Smooth muscle cell of the brain vasculature (primary cell): ENCODE data around the gene RESP18.

Experiments
- DNase-seq: peaks from one replicate; pipeline ENCODE4 v3.0.0-alpha.2; 2012; ENCODE audit warnings: low read depth, low spot score

Gene RESP18

DNA sequence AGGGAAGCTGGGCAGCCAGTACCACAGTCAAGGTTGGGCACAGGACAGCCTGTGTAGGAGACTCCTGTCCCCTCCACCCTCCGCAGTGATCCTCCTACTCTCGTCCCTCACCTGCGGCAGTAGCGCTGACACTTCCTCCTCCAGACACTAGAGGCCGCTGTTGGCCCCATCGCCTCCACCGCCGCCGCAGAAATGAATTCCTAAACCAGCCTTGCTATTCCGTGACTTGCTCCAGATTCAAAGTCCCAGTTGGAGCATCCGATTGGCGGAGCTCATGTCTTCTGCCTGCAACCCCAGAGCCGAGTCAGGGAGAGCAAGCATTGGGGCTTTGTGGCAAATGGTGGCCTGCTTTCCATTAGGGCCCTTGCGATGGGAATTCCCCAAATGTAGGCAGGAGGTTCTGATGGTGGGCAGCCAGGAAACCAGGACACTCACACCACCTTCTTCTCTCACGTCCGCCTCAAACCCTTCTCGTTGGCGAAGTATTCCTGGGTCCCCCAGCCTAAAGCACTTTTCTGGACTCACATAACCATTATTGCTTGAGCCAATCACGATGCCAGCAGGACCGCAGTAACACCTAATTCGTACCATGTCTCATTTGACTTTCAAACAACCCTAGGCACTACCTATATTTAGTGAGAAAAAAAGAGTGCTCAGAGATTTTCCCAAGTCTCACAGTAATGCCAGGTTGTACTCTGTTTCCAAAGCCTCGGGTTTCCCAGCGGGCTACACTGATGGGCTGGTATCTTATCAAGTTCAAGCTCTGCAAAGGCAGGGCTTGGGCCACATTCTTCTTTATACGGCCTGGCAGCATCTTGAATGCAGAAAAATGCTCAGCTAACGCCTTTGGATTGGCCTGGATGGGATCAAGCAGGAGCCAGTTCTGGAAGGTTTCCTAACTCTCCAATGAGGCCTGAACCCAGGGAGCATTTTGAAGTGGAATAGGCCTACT lies 54.6 kb downstream of the RESP18 start:
- DNase-seq: no peak
